GM19438 (cell line): ENCODE measurements around the gene PDE6A.
"Not testable (repeated sequence)": the region's sequence is repeated elsewhere in the genome, so short reads cannot be mapped to it uniquely, and the experiment has no call there.

ENCODE experiments used
- ATAC-seq: cut with Tn5 transposase; IDR thresholded peaks from one replicate; pipeline ENCODE4 v1.9.1; 2021; ENCODE audit warnings: low read depth; ENCODE audit not compliant: unreplicated experiment

The PDE6A gene

GRCh38 chr5:149898811-149899210 is 45.8 kb downstream of the PDE6A start:
- no peak for ATAC-seq

GRCh38 chr5:149895416-149896345 is 48.9 kb downstream of the PDE6A start:
- ATAC-seq = no peak

- ATAC-seq = no peak
Measured at GRCh38 chr5:149894237-149894636, 50.4 kb downstream of the PDE6A start.

- no peak for ATAC-seq
Measured at GRCh38 chr5:149893403-149893931, 51.1 kb downstream of the PDE6A start.

- no peak for ATAC-seq
Measured at GRCh38 chr5:149892594-149892993, 52.0 kb downstream of the PDE6A start.

- no peak for ATAC-seq
Measured at GRCh38 chr5:149888280-149888679, 56.3 kb downstream of the PDE6A start.

GRCh38 chr5:149887622-149888183 is 56.9 kb downstream of the PDE6A start:
- ATAC-seq = no peak

- no peak for ATAC-seq
Measured at GRCh38 chr5:149886692-149887470, 57.7 kb downstream of the PDE6A start.

GRCh38 chr5:149886060-149886459 is 58.5 kb downstream of the PDE6A start:
- no peak for ATAC-seq

GRCh38 chr5:149885513-149885912 is 59.1 kb downstream of the PDE6A start:
- ATAC-seq = no peak

GRCh38 chr5:149883550-149883949 is 61.0 kb downstream of the PDE6A start:
- ATAC-seq = no peak

- ATAC-seq = not testable (repeated sequence)
Measured at GRCh38 chr5:149882633-149883032, 62.0 kb downstream of the PDE6A start.

- no peak for ATAC-seq
Measured at GRCh38 chr5:149881874-149882273, 62.7 kb downstream of the PDE6A start.

GRCh38 chr5:149881069-149881622 is 63.4 kb downstream of the PDE6A start:
- ATAC-seq = no peak

- not testable (repeated sequence) for ATAC-seq
Measured at GRCh38 chr5:149879593-149879992, 65.0 kb downstream of the PDE6A start.

GRCh38 chr5:149878371-149878770 is 66.2 kb downstream of the PDE6A start:
- no peak for ATAC-seq

GRCh38 chr5:149873896-149874295 is 70.7 kb downstream of the PDE6A start:
- ATAC-seq = no peak

- no peak for ATAC-seq
Measured at GRCh38 chr5:149872351-149873040, 72.1 kb downstream of the PDE6A start.

GRCh38 chr5:149871471-149871870 is 73.1 kb downstream of the PDE6A start:
- no peak for ATAC-seq

- no peak for ATAC-seq
Measured at GRCh38 chr5:149870697-149871096, 73.9 kb downstream of the PDE6A start.
